ENCODE data around the gene CFAP92. TPM values are rescaled to one million over a fixed set of nuclear protein-coding genes. Genes with fewer than 3 reads are reported as not detected.

Gene CFAP92
- total RNA-seq, 1 donor from 2014 or later: not detected

DNA sequence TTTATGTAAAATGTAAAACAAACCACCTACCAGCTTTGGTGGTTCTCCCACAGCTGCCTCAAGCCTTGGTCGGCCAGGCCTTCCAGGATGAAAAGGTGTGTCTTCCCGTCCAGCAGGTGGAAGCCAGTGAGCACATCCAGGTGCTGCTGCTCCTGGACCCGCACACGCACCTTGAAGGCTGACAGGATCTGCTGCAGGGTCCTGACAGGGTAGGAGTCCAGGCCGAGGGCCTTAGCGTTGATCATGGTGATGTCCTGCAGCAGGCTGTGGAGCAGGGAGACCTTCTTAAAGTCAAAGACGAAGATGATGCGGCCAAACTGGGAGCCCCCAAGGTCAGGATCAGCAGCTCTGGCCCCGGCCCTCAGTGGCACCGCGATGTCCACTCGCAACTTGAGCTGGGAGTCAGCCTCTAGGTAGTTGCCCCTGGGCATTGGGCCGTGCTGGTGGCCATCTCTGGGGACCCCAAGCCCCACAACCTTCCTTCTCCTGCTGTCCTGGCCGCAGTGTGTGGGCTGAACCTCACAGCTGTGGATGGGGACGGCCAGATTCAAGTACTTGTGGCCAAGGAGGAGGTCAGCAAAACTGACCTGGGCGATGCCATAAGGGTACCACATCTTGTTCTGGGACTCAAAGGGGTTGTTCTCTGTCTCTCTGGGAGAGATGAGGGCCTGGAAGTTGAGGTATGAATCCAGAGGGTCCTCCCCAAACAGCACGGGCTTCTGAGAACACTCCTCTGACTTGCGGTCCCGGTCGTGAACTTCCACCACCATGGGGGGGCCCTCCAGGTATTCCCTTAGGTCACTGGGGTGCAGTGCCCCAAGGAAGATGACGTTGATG is 48.6 kb downstream of the CFAP92 start:
- Mint-ChIP-seq H3K4me3 (ENCODE audit: unreplicated experiment) (no peak overlapping the region), H3K9me3 (ENCODE audit: unreplicated experiment) (no peaks in the 10 kb centered on the region), H3K36me3 (ENCODE audit: unreplicated experiment) (no peaks in the 10 kb centered on the region), H3K4me1 (ENCODE audit: unreplicated experiment) (no peaks in the 10 kb centered on the region), H3K27ac (ENCODE audit: unreplicated experiment) (no peak overlapping the region), H3K27me3 (ENCODE audit: unreplicated experiment) (peaks cover 47% of the 10 kb centered on the region)
- TF ChIP-seq, protein P1, sequence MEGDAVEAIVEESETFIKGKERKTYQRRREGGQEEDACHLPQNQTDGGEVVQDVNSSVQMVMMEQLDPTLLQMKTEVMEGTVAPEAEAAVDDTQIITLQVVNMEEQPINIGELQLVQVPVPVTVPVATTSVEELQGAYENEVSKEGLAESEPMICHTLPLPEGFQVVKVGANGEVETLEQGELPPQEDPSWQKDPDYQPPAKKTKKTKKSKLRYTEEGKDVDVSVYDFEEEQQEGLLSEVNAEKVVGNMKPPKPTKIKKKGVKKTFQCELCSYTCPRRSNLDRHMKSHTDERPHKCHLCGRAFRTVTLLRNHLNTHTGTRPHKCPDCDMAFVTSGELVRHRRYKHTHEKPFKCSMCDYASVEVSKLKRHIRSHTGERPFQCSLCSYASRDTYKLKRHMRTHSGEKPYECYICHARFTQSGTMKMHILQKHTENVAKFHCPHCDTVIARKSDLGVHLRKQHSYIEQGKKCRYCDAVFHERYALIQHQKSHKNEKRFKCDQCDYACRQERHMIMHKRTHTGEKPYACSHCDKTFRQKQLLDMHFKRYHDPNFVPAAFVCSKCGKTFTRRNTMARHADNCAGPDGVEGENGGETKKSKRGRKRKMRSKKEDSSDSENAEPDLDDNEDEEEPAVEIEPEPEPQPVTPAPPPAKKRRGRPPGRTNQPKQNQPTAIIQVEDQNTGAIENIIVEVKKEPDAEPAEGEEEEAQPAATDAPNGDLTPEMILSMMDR (IDR thresholded peaks at IDR 0.05): no peak
- peak; percentile 68 for DNase-seq (ENCODE audit: extremely low spot score, unreplicated experiment)

DNA sequence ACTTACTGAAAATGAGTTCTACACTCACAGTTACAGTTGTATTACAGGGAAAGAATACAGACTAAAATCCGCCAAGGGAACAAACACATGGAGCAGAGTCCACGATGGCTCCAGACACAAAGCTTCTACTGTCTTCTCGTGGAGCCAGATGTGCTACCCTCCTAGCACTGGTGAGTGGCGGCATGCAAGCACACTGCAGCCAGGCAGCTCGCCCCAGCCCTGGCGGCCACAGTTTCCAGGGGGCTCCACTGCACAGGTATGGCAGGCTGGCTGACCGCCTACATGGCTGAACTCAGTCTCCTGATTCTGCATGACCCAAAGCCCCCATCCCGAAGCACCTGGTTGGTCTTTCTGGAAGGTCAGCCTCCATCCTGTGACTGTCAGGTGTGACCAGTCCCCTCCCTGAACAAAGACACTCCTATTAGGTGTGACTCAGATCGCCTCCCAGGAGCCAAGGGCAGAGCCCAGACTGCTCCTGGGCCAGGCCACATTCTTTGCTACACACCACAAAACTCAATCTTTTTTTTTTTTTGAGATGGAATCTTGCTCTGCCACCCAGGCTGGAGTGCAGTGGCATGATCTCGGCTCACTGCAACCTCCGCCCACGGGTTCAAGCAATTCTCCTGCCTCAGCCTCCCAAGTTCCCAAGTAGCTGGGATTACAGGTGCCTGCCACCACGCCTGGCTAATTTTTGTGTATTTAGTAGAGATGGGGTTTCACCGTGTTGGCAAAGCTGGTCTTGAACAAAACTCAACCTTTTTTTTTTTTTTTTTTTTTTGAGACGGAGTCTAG is 51.5 kb downstream of the CFAP92 start:
- DNase-seq (ENCODE audit: extremely low spot score, unreplicated experiment): peak; percentile 82
- Mint-ChIP-seq H3K27ac (ENCODE audit: unreplicated experiment) (no peak overlapping the region), H3K36me3 (ENCODE audit: unreplicated experiment) (no peaks in the 10 kb centered on the region), H3K4me3 (ENCODE audit: unreplicated experiment) (no peak overlapping the region), H3K27me3 (ENCODE audit: unreplicated experiment) (peaks cover 42% of the 10 kb centered on the region), H3K9me3 (ENCODE audit: unreplicated experiment) (no peaks in the 10 kb centered on the region), H3K4me1 (ENCODE audit: unreplicated experiment) (no peaks in the 10 kb centered on the region)
- TF ChIP-seq, protein P1 (IDR thresholded peaks at IDR 0.05): no peak

DNA sequence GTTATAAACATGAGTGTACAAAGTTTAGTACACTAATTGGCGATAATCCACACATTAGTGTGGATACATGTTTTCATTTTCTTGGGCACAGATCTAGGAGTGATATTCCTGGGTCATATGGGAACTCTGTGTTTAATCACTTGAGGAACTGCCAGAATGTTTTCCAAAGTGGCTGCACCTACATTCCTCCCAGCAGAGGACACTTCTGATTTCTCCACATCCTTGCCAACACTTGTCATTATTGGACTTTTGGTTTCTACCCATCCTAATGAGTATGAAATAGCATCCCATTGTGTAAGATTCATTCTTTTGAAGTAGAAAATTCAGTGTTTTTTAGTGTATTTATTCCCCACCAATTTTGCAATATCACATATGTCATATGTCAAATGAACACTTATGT is 53.6 kb downstream of the CFAP92 start:
- Mint-ChIP-seq H3K4me3 (ENCODE audit: unreplicated experiment) (no peak overlapping the region), H3K9me3 (ENCODE audit: unreplicated experiment) (no peaks in the 10 kb centered on the region), H3K36me3 (ENCODE audit: unreplicated experiment) (peaks cover 3% of the 10 kb centered on the region), H3K27me3 (ENCODE audit: unreplicated experiment) (peaks cover 41% of the 10 kb centered on the region), H3K4me1 (ENCODE audit: unreplicated experiment) (no peaks in the 10 kb centered on the region), H3K27ac (ENCODE audit: unreplicated experiment) (no peak overlapping the region)
- TF ChIP-seq, protein P1 (IDR thresholded peaks at IDR 0.05): no peak
- no peak for DNase-seq (ENCODE audit: extremely low spot score, unreplicated experiment)

DNA sequence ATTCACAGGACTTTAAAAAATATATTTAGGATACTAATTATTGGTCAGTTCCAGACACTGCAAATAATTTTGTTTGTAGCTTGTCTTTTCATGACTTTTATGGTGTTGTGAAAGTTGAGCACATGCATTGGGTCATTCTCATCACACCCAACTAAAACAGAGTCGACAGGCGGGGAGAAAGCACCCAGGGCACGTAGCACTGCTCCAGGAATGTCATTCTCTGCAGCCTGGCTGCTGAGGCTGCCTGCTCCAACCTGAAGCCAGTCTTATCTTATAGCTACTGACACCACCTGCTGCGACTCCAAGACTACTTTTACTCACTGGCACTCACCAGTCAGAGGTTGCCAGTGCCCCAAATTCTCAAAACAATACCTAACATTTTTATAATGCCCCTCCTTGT is 57.5 kb downstream of the CFAP92 start:
- peak; percentile 19 for DNase-seq (ENCODE audit: extremely low spot score, unreplicated experiment)
- no peak overlapping the region for H3K4me3 Mint-ChIP-seq (ENCODE audit: unreplicated experiment)
- H3K36me3 Mint-ChIP-seq (ENCODE audit: unreplicated experiment): peaks cover 3% of the 10 kb centered on the region
- TF ChIP-seq, protein P1 (IDR thresholded peaks at IDR 0.05): no peak
- H3K27ac Mint-ChIP-seq (ENCODE audit: unreplicated experiment): no peak overlapping the region
- no peaks in the 10 kb centered on the region for H3K9me3 Mint-ChIP-seq (ENCODE audit: unreplicated experiment)
- peaks cover 41% of the 10 kb centered on the region for H3K27me3 Mint-ChIP-seq (ENCODE audit: unreplicated experiment)
- no peaks in the 10 kb centered on the region for H3K4me1 Mint-ChIP-seq (ENCODE audit: unreplicated experiment)

DNA sequence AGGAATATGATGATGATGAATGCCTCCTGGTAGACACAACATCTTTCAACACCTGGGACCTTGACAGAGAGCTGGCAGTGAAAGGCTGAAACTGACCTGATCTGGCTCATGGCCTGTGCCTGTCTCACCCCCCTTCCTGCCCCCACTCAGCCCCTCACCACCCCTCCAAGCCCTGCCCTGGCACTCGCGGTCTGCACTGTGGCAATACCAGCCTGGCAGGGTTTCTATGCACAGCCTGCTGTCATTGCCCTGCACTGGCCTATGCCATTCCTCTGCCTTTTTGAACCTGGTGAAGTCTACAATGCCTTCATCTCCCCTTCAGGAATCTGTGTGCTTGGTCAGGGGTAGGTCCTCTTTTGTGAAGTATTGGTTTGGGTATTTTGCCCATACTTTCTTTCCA is 58.0 kb downstream of the CFAP92 start:
- Mint-ChIP-seq H3K4me3 (ENCODE audit: unreplicated experiment) (no peak overlapping the region), H3K36me3 (ENCODE audit: unreplicated experiment) (peaks cover 3% of the 10 kb centered on the region), H3K4me1 (ENCODE audit: unreplicated experiment) (no peaks in the 10 kb centered on the region), H3K9me3 (ENCODE audit: unreplicated experiment) (no peaks in the 10 kb centered on the region), H3K27me3 (ENCODE audit: unreplicated experiment) (peaks cover 41% of the 10 kb centered on the region), H3K27ac (ENCODE audit: unreplicated experiment) (no peak overlapping the region)
- TF ChIP-seq, protein P1 (IDR thresholded peaks at IDR 0.05): no peak
- peak; percentile 51 for DNase-seq (ENCODE audit: extremely low spot score, unreplicated experiment)
